ENCODE data around the gene ZDHHC11.
"Not testable (repeated sequence)": the region's sequence is repeated elsewhere in the genome, so short reads cannot be mapped to it uniquely, and the experiment has no call there.

Gene ZDHHC11

DNA sequence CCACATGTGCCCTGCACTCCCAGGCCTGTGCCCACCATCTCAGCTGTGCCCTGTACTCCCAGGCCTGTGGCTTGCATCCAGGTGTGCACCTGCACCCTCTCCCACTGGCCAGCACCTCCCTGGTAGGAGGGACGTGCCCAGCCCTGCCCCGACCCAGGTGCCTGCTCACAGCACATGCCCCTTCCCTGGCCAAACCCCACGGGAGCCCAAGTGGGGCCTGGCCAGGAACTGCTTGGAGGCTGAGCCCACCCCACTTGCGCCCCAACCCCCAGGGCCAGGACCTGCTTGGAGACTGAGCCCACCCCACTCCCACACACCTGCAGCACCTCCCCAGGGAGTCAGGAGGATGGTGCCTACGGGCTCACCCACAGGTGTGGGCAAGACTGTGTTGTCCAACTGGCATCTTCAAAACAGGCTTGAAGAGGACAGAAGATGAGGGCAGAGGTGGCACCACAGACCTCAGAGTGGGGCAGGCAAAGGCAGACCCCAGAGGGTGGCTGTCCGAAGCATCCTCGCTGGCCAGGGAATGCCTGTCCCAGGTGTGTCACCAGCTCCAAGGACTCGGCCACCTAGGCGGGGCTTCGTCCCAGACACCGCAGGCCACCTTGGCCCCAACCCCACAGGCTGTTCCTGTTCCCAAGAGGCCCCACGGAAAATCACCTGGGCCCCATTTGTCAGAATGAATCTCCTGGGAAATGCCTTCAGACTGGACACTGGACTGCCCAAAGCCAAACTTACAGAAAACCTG lies 77.1 kb downstream of the ZDHHC11 start:
- TF ChIP-seq CTCF (IDR thresholded peaks at IDR 0.05; ENCODE audit: extremely low read depth, missing control alignments) = no peak
- peak; percentile 15 for DNase-seq (ENCODE audit: low spot score)

DNA sequence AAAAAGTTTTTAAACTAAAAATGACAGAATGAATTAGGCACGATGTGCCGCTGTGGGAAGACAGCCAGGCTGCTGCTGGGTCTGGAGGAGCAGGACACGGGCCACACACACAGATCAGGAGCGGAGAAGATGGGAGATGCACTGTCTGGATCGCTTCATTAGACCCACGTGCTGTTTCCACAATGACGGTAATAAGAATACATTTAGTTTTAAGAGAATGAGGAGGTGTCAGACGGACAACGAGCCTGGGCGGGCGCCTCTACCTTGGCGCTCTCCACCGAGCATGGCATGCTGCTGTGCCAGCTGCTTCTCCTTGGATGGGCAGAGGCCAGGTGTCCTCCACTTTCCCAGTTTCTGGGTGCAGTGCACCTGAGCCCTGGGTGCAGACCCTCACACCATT lies 77.9 kb downstream of the ZDHHC11 start:
- DNase-seq (ENCODE audit: low spot score) = peak; percentile 7

DNA sequence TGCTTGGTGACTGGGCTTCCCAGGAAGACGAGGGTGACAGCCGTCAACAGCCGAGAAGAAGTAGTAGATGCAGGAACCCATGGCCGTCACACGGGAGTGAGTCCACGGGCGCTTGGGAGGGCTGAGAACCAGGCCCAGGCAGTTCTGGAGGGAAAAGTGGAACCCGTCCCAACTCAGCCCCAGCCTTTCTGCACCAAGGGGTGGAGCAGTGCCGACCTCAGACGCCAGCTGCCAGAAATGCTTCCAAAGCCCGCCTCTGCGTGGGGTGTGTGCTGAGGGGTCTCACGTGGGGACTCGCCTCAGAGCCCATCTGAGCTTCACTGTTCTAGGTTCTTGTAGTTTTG lies 78.3 kb downstream of the ZDHHC11 start:
- DNase-seq (ENCODE audit: low spot score) = not testable (repeated sequence)

- DNase-seq (ENCODE audit: low spot score) = not testable (repeated sequence)
Observed at GRCh38 chr5:771841-772546, 78.8 kb downstream of the ZDHHC11 start.

GRCh38 chr5:771087-771781 lies 79.6 kb downstream of the ZDHHC11 start:
- peak; percentile 11 for DNase-seq (ENCODE audit: low spot score)

GRCh38 chr5:770585-770984 lies 80.2 kb downstream of the ZDHHC11 start:
- peak; percentile 11 for DNase-seq (ENCODE audit: low spot score)

- not testable (repeated sequence) for DNase-seq (ENCODE audit: low spot score)
Observed at GRCh38 chr5:769485-770145, 81.2 kb downstream of the ZDHHC11 start.

DNA sequence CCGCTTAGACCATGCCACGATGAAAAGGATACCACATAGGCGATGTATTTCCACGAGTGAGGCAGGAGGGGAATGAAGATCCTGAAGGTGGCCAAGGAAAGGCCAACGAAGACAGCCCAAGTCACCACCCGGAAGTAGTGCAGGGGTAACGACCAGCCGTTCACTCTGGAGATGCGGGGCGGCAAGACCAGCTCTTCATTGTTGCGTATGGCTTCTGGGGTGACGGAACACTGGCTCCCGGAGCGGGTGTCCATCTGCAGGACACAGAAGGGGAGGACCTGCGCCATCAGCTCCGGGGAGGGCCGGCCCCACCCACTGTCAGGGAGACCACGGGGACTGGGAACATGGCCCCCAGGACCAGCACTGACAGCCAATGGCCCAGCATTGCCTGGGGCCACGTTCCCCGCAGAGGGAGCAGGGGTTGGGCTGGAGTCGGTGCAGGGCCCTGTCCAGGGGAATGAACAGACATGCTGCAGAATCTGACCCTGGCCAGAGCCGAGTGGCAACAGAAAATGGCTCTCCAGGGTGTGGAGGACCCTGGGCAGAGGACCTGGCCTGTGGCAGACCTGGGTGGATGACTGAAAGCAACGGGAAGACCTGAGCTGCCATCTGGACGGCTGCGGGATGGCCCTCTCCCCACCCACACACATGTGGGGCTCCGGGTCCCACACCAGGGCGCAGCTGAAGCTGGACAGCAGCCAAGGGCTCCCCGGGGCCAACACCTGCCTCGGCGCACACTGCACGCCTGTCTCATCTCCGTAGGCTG lies 83.9 kb downstream of the ZDHHC11 start:
- no peak for DNase-seq (ENCODE audit: low spot score)

DNA sequence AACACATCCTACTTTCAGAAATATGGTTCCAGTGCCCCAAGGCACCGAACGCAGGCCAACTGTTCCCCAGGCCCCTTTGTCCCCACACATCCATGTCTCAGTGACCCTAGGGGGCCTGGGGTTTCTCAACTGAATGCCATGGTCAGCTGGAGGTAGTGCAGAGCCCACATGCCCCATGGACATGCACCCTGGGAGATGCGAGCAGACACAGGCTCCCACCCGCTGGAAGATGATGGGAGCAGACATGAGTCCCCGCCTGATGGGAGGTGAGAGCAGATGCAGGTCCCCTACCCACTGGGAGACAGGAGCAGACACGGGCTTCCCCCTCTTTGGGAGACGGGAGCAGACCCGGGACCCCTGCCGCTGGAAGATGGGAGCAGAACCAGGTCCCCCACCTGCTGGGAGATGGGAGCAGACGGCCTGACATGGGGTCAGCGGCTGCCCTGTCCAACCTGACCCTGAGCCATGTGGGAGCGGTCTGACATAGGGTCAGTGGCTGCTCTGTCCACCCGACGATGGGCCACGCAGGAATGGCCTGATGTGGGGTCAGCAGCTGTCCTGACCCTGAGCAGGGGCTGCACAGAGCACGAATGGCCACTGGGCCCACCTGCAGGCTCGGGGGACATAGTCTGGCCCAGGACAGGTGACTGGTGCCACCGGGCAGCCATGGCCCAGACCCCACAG lies 84.7 kb downstream of the ZDHHC11 start:
- DNase-seq (ENCODE audit: low spot score) = peak; percentile 18
- no peak for TF ChIP-seq CTCF (IDR thresholded peaks at IDR 0.05; ENCODE audit: extremely low read depth, missing control alignments)

More for the DNA sequence above, 83.9 kb downstream of the ZDHHC11 start:
- TF ChIP-seq CTCF (IDR thresholded peaks at IDR 0.05; ENCODE audit: extremely low read depth, missing control alignments) = no peak
